GM15510 (cell line): Measurements from ENCODE around the gene ISLR.

Source experiments
- POLR2A ChIP-seq: IDR thresholded peaks from 3 replicates; pipeline ENCODE4 v1.6.1; 2011; ENCODE audit warnings: borderline replicate concordance; ENCODE audit not compliant: insufficient read length; ENCODE audit errors: extremely low read depth

Gene ISLR, protein sequence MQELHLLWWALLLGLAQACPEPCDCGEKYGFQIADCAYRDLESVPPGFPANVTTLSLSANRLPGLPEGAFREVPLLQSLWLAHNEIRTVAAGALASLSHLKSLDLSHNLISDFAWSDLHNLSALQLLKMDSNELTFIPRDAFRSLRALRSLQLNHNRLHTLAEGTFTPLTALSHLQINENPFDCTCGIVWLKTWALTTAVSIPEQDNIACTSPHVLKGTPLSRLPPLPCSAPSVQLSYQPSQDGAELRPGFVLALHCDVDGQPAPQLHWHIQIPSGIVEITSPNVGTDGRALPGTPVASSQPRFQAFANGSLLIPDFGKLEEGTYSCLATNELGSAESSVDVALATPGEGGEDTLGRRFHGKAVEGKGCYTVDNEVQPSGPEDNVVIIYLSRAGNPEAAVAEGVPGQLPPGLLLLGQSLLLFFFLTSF

DNA sequence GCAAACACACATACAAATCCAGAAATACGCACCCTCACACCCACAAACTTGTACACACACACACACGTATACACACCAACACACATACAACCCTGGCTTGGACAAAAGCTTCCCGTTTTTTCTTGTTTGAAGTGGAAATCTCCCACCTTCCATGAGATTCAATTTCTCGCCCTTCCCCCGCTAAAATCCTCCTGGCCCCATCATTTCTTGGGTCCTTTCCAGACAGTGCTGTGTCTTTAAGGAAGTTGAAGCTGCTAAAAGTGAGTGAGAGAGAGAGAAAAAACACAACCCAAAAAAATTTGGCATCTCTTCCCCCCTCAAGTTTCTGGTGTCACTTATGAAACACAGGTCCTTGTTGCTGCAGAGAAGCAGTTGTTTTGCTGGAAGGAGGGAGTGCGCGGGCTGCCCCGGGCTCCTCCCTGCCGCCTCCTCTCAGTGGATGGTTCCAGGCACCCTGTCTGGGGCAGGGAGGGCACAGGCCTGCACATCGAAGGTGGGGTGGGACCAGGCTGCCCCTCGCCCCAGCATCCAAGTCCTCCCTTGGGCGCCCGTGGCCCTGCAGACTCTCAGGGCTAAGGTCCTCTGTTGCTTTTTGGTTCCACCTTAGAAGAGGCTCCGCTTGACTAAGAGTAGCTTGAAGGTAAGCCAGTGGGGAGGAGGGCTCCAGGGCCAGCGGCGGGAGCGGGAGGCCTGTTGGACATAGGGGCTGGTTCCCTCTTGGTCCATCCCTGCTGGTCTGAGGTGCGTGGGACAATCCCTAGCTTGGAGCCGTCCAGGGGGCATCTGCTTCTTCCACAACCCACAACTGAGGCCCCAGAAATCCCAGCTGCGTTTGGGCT, at the start of gene ISLR:
ISLR (plus strand) TSS at position 331 of the 839 bp plus-strand sequence. CDS start 1,149 bp downstream, outside the sequence.
- TF ChIP-seq POLR2A = no peak

DNA sequence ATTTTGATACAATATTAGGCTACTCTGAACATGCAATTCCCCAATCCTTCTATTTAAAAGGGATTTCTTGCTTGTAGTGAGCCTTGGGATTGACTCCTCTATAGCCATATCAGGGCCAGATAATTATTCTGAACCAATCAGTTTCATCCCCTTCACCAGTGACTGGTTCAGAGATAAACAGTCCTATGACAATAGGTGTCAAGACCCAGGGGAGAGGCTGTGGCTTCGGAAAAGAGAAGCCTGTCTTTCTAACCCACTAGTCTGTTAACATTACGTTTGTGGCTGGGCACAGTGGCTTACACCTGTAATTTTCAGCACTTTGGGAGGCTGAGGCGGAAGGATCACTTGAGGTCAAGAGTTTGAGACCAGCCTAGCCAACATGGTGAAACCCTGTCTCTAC, 49.3 kb upstream of the ISLR start:
- no peak for TF ChIP-seq POLR2A

DNA sequence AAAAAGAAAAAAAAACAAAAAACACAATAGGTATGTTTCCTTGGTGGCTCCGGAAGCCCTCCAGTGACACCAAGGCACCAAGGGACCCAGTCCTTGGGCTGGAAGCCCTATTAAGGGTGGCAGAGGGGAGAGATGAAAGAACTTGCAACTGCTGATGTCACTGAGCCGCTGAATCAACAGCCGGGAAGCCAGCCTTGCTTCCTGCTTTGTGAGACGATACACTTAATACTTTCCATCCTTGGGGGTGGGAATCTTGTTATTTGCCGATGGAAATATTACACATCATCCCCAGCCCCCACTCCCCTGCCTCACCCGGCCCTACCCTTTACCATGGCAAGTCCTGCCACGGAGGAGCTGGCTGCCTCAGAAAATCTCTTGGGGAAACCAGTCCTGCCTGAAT, 48.8 kb upstream of the ISLR start:
- no peak for TF ChIP-seq POLR2A

DNA sequence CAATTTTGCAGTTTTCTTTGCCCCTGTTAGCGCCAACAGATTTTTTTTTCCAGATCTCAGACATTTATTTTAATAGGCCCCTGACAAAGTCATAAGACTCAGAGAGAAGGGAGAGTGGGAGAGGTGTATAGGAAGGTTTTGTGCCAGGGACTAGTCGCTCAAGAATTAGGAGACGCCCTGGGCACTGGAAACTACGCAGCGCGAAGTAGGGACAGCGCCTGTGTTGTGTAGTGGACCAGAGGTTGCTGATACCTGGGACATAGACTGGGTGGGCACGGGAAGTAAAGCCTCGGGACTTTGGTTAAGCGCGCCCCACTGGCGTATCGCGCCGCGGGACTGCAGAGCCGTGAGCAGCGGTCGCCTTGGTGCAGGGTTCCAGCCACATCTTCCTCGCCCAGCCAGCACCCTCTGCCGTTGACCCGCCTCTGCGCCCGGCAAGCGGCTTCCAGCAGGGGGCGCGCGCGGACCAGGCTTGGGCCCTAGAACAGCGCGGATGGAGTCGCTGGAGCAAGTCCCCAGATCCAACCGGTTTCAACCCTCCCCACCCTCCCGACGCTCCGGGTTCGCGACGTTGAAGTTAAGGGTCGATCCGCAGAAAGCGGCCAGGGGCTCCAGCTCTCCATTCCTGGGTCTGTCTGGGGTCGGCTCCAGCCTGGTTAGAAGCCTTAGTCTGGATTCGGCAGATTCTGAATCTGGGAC, 46.1 kb upstream of the ISLR start:
- TF ChIP-seq POLR2A = no peak

DNA sequence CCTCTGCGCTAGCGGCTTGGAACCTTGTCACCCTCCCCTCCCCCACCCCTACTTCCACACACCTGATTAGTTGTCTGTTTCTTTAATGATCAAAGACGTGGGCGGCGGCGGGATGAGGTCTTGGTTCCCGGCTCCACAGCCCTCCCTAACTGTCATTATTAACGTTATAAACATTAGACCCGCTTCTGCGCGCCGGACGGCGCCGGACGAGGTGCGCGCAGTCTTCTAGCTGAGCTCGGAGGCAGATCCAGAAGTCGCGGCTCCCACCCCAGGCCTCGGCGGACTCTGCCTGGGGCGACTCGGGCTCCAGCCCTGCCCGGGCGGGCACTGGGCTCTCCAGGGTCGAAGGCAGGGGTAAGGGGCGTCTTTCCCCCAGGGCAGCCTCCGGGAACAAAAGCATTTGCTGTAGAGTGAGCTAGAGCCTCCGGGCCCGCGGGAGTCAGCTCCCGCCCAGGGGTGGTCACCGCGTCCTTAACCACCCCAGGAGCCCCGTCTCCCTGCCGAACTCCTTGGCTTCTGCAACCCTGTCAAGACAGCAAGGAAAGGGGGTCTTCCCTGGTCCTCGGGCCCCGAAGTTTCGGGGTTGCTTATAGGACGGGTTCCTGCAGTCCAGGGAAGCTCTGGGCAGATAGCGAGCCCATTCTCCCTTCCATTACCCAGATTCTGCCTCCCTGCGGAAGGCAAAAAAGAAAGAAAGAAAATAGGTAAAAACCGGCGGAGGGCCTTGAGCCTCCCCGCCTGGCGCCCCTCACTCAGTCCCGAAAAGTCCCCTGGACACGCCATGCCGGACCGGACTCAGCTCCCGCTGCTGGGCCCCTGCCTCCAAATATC, 45.3 kb upstream of the ISLR start:
- no peak for TF ChIP-seq POLR2A

DNA sequence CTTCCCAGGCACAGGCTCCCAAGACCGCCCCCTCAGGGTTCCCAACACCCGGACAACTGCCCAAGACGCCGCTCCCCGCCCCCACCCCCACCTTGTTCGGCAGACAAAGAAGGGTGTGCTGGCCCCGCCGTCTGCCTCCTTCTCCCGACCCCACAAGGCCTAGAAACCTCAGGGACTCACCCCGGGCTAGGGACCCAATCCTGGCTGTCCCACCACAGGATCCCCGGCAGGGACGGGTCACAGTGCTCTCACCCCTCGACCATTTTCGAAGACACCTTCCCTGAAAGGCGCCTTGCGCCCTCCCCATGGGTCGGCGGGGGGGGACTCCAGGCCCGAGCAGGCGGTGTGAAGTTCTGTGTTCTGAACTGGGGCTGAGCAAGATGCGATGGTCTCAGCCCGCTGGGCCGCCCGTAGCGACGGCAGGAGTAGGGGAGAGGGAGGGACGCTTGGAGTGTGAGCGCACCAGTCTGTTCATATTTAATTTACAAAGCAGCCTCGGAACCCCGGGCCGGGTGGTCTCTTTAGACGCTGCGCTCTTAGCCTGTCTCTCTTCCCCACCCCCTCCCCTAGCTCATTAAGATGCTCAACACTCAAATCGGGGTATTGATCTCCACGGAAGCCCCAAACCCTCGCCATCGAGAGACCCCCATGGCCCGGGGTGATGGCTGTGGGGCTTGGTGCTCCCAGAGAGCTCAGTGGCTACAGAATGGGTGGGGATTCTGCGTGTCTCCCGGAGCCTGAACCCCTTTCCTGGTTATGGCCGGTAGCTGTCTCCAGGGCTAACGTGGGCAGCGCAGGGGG, 44.5 kb upstream of the ISLR start:
- no peak for TF ChIP-seq POLR2A

DNA sequence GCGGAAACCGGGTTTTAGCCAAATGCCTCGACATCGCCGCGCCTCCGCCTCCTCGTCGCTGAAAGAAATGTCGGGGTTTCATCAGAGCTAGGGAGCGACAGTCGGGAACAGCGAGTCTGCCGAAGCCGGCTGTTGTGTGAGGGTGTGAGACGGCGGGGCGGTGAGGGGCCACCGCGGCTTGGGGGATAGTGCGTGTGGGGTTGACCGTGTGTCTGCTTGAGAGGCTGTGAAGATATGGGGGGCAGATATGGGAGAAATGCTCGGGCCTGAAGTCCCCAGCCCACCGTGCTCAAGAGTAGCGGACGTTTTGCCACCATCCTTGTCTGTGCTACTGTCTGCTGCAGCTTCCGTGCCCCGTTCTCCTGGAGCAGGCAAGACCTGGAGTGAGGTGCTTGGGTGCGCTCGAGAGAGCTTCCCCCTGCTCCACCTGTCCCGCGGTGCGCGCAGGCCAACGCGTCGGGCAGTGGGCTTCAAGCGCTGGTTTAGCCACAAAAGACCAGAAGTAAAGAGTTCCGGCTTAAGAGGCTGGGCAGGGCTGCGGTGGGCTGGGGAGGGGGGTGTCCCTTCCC, 43.8 kb upstream of the ISLR start:
- TF ChIP-seq POLR2A = no peak

DNA sequence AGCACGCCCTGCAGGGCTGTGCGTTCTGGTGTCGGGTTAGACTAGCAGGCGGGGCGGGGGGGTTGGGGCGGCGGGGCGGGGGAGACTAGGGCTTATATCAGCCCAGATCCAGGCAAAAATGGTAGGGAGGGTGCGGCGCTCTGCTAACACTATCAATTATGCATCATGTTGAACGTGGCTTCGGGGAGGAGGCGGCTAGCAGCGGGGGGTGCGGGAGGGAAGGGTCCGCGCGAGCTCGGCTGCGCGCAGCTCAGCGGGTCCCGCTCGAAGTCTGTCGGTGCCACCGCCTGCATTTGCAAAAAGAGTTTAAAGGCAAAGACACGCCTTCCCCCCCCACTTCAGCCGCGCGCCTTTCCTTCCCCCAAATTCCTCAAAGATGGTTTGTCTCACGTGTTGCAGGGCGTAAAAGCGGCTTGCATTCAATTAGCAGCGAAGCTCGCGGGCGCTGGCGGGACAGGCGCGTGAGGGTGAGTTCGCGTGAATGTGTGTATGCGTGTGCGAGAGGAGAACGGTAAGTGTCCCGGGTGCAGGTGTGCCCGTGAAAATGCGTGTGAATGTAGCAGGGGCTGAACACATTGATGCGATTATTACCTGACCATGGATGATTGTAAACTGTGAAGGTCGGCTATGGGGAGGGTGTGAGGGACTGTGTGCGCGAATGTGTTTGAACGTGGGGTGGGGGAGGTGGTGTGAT, 43.2 kb upstream of the ISLR start, which contains the start of gene ISLR2:
ISLR2 (plus strand) TSS at position 432 of the 694 bp plus-strand sequence. CDS start 2,169 bp downstream, outside the sequence.
- TF ChIP-seq POLR2A = no peak

DNA sequence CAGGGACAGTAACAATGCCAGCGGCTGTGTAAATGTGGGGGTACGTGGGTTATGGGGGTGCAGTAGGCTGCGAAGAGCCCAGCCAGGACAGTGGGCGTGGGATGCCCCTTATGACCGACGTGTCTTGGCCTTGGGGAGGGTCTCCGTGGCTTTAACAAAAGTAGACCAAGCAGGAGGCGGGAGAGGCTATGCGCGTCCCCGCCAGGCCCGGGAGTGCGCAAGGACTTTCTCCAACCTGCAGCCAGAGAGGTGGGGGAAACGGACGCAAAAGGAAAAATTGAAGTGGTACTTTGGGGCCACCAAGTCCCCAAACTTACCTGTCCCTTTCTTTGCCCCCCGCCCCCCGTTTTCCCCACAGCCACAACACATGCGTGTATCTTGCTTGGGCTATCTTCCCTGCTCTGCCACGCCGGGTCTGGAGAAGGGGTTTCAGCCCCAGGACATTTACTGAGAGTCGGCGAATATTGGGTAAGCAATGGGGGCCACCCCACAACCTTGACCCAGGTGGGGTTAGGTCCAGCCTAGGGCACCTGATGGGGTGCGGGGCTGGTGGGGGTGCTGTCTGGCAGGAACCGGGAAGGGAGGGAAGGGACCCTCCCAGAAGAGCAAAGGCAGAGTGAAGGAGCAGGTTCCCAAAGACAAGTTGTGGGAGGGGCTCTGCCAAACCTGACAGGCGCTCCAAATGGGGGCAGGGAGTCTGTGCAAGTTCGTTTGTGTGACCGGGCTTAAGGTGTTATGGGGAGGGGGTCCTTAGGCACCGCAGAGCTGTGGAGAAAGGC, 42.5 kb upstream of the ISLR start:
- TF ChIP-seq POLR2A = no peak

DNA sequence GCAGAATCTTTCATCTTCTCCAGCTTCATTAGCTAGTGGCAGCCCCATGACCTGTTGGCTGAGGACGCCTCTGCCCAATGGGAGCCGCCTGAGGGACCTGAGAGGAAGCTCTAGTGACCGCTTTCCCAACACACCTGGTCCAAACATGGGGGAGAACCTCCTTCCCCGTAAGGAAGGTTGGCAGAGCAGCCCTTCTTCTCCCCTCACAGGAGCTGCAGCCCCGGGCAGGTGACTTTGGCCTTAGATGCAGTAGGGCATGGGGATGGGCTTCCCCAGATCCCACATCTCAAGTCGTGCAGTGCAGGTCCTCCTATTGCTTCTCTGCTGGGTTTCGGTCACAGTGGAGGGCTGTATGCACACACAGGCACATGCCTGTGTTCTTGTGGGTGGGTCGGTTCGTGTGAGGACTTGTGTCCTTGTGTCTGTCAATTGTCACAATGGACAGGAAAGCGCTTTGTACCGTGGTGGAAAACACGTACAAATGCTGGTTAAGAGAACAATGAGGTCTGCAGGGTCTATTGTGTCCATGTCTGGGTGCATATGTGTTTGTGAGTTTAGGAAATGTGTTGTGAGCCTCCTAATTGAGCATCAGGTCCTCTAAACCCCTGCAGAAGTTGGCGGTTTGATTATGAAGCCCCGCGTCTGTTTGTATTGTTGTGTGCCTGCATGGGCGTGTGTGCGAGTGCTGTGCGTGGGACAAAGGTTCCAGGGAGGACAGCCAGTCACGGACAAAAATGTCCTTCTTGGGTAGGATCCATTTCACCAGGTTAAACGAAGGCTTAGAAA, 41.7 kb upstream of the ISLR start:
- no peak for TF ChIP-seq POLR2A
